ENCODE measurements around the gene RFX8. TPM values are rescaled to one million over a fixed set of nuclear protein-coding genes. Genes with fewer than 3 reads are reported as not detected.

The RFX8 gene
- total and polyA plus RNA-seq, 2 of the 13 experiments (the other 11 are each of a cell fraction or from before 2014, with no cell fraction given), result not detected

DNA sequence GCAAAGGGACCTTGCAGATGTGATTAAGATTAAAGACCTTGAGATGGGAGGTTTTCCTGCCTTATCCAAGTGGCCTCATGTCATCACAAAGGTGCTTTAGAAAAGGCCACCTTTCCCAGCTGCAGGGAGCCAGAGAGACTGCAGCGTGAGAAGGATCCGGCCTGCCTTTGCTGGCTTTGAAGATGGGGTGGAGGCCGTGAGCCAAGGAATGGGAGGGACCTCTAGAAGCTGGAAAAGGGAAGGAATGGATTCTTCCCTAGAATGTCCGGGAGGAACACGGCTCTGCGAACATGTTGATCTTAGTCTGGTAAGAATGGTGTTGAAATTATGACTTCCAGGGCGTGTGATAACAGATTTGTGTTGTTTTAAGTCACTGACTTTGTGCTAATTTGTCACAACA lies 47.7 kb downstream of the RFX8 start:
- no peak for FAIRE-seq
- intact Hi-C loops (cut with micrococcal nuclease; ENCODE audit: unreplicated experiment), result no loop called here
- no peaks in the 10 kb centered on the region for H3K9me3 ChIP-seq (ENCODE audit: low read length)
- H3K27me3 ChIP-seq (ENCODE audit: control insufficient read depth in 1 of 2, insufficient read depth in 2 of 2, low read length in 2 of 2), result peaks cover 6 to 49% of the 10 kb centered on the region in 2 experiments
- H4K20me1 ChIP-seq (ENCODE audit: insufficient read depth, low read length), result no peaks in the 10 kb centered on the region
- ChIA-PET CTCF (ENCODE audit: low intra/inter-chr PET ratio, low total read pairs) (no interaction called here), POLR2A (no interaction called here)
- H2AFZ ChIP-seq (ENCODE audit: low read length), result no peak overlapping the region
- H3K4me2 ChIP-seq (ENCODE audit: low read depth, low read length), result no peak overlapping the region
- no peak for TF ChIP-seq TCF12 (IDR thresholded peaks at IDR 0.05)
- no peak for TF ChIP-seq TCF12 (CRISPR knock-in tag; IDR thresholded peaks at IDR 0.05)
- no peak for TF ChIP-seq ZBTB1 (CRISPR knock-in tag; IDR thresholded peaks at IDR 0.05; ENCODE audit: borderline replicate concordance)
- no peak for TF ChIP-seq KDM2A (CRISPR knock-in tag; IDR thresholded peaks at IDR 0.05; ENCODE audit: borderline replicate concordance, low read depth)
- TF ChIP-seq ZNF724P (CRISPR knock-in tag; IDR thresholded peaks at IDR 0.05; ENCODE audit: borderline replicate concordance), result no peak
- no peak for TF ChIP-seq MXD3 (CRISPR knock-in tag; IDR thresholded peaks at IDR 0.05)
- no peak for TF ChIP-seq MBD4 (IDR thresholded peaks at IDR 0.05; ENCODE audit: borderline replicate concordance, low read length)
- WGBS (ENCODE audit: low lambda C conversion rate), result 47% methylated on average over 7 of the region's 7 CpGs
- H3K27ac ChIP-seq (ENCODE audit: extremely low read length, insufficient read depth, low read length), result no peak overlapping the region
- H3K79me2 ChIP-seq (ENCODE audit: insufficient read depth, low read length), result no peaks in the 10 kb centered on the region
- no TSS peak for BruUV-seq (replicated peaks)
- no peaks in the 10 kb centered on the region for H3K36me3 ChIP-seq (replicated peaks in 1 of 2; ENCODE audit: control insufficient read depth in 1 of 2, insufficient read depth in 2 of 2, low read length in 2 of 2)
- H3K4me3 ChIP-seq (replicated peaks in 1 of 3; ENCODE audit: insufficient read depth in 1 of 3, low read depth in 2 of 3, low read length in 3 of 3), result no peak overlapping the region
- peak; percentile 26; the same call in 1 of the 3 replicates for ATAC-seq
- H3K9ac ChIP-seq (ENCODE audit: insufficient read depth, low read depth, low read length), result no peak overlapping the region
- H3K4me1 ChIP-seq (ENCODE audit: insufficient read depth, low read length), result 0 out of 2 replicates have a peak, but pooled peaks cover 8% of the 10 kb centered on the region
- DNase-seq (ENCODE audit: low spot score), result no peak
- in situ Hi-C loops (cut with HindIII; ENCODE audit: extremely low pct_ligation_motif_present, low pct_unique_long_range_greater_than_20kb), result no loop called here

DNA sequence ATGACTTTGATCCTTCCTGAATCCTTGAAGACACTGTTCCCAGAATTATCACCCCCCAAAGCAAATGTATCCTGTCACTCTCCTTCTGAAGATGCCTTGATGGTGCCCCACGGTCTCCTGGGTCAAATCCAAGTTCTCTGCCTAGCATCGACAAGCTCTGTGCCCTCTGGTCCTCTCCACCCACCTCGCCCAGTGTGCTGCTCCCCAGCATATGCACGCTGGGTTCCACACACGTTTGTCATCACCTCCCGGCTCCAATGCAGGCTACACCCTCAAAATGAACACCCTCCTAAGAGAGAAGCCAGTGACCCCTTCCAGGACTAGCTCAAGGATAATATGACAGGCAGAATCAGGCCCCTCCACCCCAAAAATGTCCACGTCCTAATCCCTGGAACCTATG lies 48.1 kb downstream of the RFX8 start:
- BruUV-seq (replicated peaks), result no TSS peak
- no peaks in the 10 kb centered on the region for H4K20me1 ChIP-seq (ENCODE audit: insufficient read depth, low read length)
- no peak overlapping the region for H3K4me3 ChIP-seq (replicated peaks in 1 of 3; ENCODE audit: insufficient read depth in 1 of 3, low read depth in 2 of 3, low read length in 3 of 3)
- no peak overlapping the region for H3K9ac ChIP-seq (ENCODE audit: insufficient read depth, low read depth, low read length)
- H3K27ac ChIP-seq (ENCODE audit: extremely low read length, insufficient read depth, low read length), result no peak overlapping the region
- intact Hi-C loops (cut with micrococcal nuclease; ENCODE audit: unreplicated experiment) (no loop called here), in situ Hi-C loops (cut with HindIII; ENCODE audit: extremely low pct_ligation_motif_present, low pct_unique_long_range_greater_than_20kb) (no loop called here)
- ChIA-PET CTCF (ENCODE audit: low intra/inter-chr PET ratio, low total read pairs) (no interaction called here), POLR2A (no interaction called here)
- ATAC-seq, result peak; percentile 23; the same call in 1 of the 3 replicates
- no peak overlapping the region for H2AFZ ChIP-seq (ENCODE audit: low read length)
- peaks cover 6 to 47% of the 10 kb centered on the region in 2 experiments for H3K27me3 ChIP-seq (ENCODE audit: control insufficient read depth in 1 of 2, insufficient read depth in 2 of 2, low read length in 2 of 2)
- H3K36me3 ChIP-seq (replicated peaks in 1 of 2; ENCODE audit: control insufficient read depth in 1 of 2, insufficient read depth in 2 of 2, low read length in 2 of 2), result no peaks in the 10 kb centered on the region
- H3K4me1 ChIP-seq (ENCODE audit: insufficient read depth, low read length), result 0 out of 2 replicates have a peak, but pooled peaks cover 8% of the 10 kb centered on the region
- no peaks in the 10 kb centered on the region for H3K79me2 ChIP-seq (ENCODE audit: insufficient read depth, low read length)
- FAIRE-seq, result no peak
- WGBS (ENCODE audit: low lambda C conversion rate), result 39% methylated on average over 7 of the region's 7 CpGs
- no peak overlapping the region for H3K4me2 ChIP-seq (ENCODE audit: low read depth, low read length)
- no peak for DNase-seq (ENCODE audit: low spot score)
- H3K9me3 ChIP-seq (ENCODE audit: low read length), result no peaks in the 10 kb centered on the region
- TF ChIP-seq CHD2 (IDR thresholded peaks at IDR 0.05; ENCODE audit: low read depth, low read length) (no peak), THAP8 (CRISPR knock-in tag; IDR thresholded peaks at IDR 0.05; ENCODE audit: borderline replicate concordance) (no peak)
